PFSK-1 (cell line): ENCODE results near the gene RPS18.

ENCODE experiments used
- POLR2AphosphoS5 ChIP-seq: IDR thresholded peaks from 2 replicates; pipeline ENCODE4 v1.6.1; 2012; ENCODE audit warnings: low read depth, mild to moderate bottlenecking, control low read depth, low read length, moderate library complexity
- REST ChIP-seq, 2 experiments: IDR thresholded peaks; 2 replicates each; pipeline versions ENCODE4 v1.6.1 to v1.8.0; 2011 to 2012; ENCODE audit warnings: low read depth in 2 of 2, low read length in 2 of 2, control low read depth in 1 of 2, inconsistent platforms in 1 of 2, mild to moderate bottlenecking in 1 of 2, moderate library complexity in 1 of 2; ENCODE audit not compliant: insufficient read depth in 1 of 2
- SIN3A ChIP-seq: IDR thresholded peaks from 2 replicates; pipeline ENCODE4 v1.6.1; 2012; ENCODE audit warnings: mild to moderate bottlenecking, low read length, moderate library complexity, borderline replicate concordance; ENCODE audit not compliant: insufficient read depth
- TAF1 ChIP-seq: IDR thresholded peaks from 2 replicates; pipeline ENCODE4 v1.6.1; 2012; ENCODE audit warnings: low read length, control low read depth, borderline replicate concordance; ENCODE audit not compliant: insufficient read depth

- TF ChIP-seq POLR2AphosphoS5 (no peak), REST (IDR thresholded peaks at IDR 0.05; ENCODE audit: insufficient read depth in 1 of 2, low read depth in 2 of 2, low read length in 2 of 2) (no peak), TAF1 (no peak), SIN3A (no peak)
Observed at GRCh38 chr6:33271117-33271467, 783 bp upstream of the RPS18 start.
